ENCODE results near the gene FXYD3. TPM values are rescaled to one million over a fixed set of nuclear protein-coding genes. Genes with fewer than 3 reads are reported as not detected.

FXYD3 gene
- total RNA-seq, 3 donors from 2014 or later: 1,086 to 3,973 (median 3,185) TPM

GRCh38 chr19:35171730-35172129 lies 56.1 kb downstream of the FXYD3 start:
- no peak for ATAC-seq
- DNase-seq: no peak
- intact Hi-C loops (cut with DNase I, micrococcal nuclease): no loop called here
- no peak overlapping the region for H3K4me3 ChIP-seq
- TF ChIP-seq CTCF (IDR thresholded peaks at IDR 0.05): no peak
- no peaks in the 10 kb centered on the region for H3K9me3 ChIP-seq
- no peaks in the 10 kb centered on the region for H3K36me3 ChIP-seq (ENCODE audit: low read depth)
- H3K4me1 ChIP-seq (ENCODE audit: low read depth): no peaks in the 10 kb centered on the region

Other genes with a start within 250 kb of the FXYD3 start
- gene ZNF30, start 188.9 kb upstream of the FXYD3 start, total RNA-seq: 1 to 10 TPM; 1.3 to 4.9 (median 2.1) TPM
- 1 to 10 TPM; 5.4 to 7.6 (median 6.7) TPM for gene ZNF792, start 151.6 kb upstream of the FXYD3 start, total RNA-seq
- 10 to 100 TPM; 32.5 to 53.1 (median 33.8) TPM for gene GRAMD1A, start 115.5 kb upstream of the FXYD3 start, total RNA-seq
- 1 to 10 TPM; 1.6 to 8.8 (median 3.5) TPM for gene SCN1B, start 85.4 kb upstream of the FXYD3 start, total RNA-seq
- gene HPN, start 74.1 kb upstream of the FXYD3 start, total RNA-seq: under 1 TPM in 2 of 3 donors, not detected in 1; 0.54 to 0.94 TPM
- 10 to 100 TPM; 14.1 to 38.8 (median 31.1) TPM for gene LGI4, start 19.2 kb downstream of the FXYD3 start, total RNA-seq
- gene FXYD1, start 23.0 kb downstream of the FXYD3 start, total RNA-seq: 10 to 100 TPM; 13.3 to 71.0 (median 15.4) TPM
- gene FXYD7, start 27.4 kb downstream of the FXYD3 start, total RNA-seq: 1 to 10 TPM in 1 of 3 donors, not detected in 2; 1.5 TPM
- gene FXYD5, start 38.9 kb downstream of the FXYD3 start, total RNA-seq: 10 to 100 TPM in 2 of 3 donors, 1 to 10 TPM in 1; 9.1 to 20.8 (median 17.9) TPM
- not detected for gene FAM187B, start 112.9 kb downstream of the FXYD3 start, total RNA-seq
- 100 to 1,000 TPM; 123 to 302 (median 289) TPM for gene LSR, start 133.2 kb downstream of the FXYD3 start, total RNA-seq
- gene USF2, start 153.1 kb downstream of the FXYD3 start, total RNA-seq: 100 to 1,000 TPM in 2 of 3 donors, 10 to 100 TPM in 1; 94.5 to 131 (median 116) TPM
- gene HAMP, start 166.7 kb downstream of the FXYD3 start, total RNA-seq: not detected
- under 1 TPM in 1 of 3 donors, not detected in 2; 0.80 TPM for gene MAG, start 176.3 kb downstream of the FXYD3 start, total RNA-seq
- 1 to 10 TPM; 2.2 to 5.7 (median 4.1) TPM for gene CD22, start 213.4 kb downstream of the FXYD3 start, total RNA-seq
- not detected for gene FFAR1, start 232.1 kb downstream of the FXYD3 start, total RNA-seq
- gene FFAR3, start 242.6 kb downstream of the FXYD3 start, total RNA-seq: 1 to 10 TPM in 1 of 3 donors, not detected in 2; 1.5 TPM

Data from mucosa of descending colon (tissue), 3 donors.